ENCODE data around the gene MAP7D3. TPM values are rescaled to one million over a fixed set of nuclear protein-coding genes. Genes with fewer than 3 reads are reported as not detected.

The MAP7D3 gene
- total RNA-seq, 4 donors from 2014 or later: 2.2 to 10.9 (median 5.2) TPM

DNA sequence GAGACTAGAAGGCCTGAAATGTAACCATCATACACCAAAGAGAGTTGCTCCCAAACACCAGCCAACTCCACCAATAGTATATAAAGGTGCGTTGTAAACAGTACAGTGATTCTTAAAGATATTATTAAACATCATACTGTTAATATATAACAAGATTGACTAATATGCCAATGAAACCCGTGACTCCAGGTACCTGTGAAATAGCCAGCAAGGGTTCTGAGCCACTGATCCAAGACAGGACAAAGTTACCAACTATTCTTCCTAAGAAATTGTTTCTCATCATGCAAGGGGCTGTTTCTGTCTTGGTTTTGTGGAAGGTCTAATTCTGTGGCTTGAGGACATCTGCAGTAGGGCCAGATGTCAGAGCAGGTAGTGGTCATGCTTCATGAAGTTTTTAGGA is 56.7 kb downstream of the MAP7D3 start:
- 73 to 100% methylated on average over 2 of the region's 2 CpGs for WGBS, 2 donors (ENCODE audit: low coverage in 1 of 2)
- H3K27ac ChIP-seq: peak overlapping the region; percentile 77 to 82 (median 80)
- no peak for TF ChIP-seq EP300 (IDR thresholded peaks at IDR 0.05; ENCODE audit: low read depth)
- TF ChIP-seq POLR2A (IDR thresholded peaks at IDR 0.05): no peak
- TF ChIP-seq POLR2AphosphoS5 (IDR thresholded peaks at IDR 0.05): no peak
- TF ChIP-seq, protein P1, sequence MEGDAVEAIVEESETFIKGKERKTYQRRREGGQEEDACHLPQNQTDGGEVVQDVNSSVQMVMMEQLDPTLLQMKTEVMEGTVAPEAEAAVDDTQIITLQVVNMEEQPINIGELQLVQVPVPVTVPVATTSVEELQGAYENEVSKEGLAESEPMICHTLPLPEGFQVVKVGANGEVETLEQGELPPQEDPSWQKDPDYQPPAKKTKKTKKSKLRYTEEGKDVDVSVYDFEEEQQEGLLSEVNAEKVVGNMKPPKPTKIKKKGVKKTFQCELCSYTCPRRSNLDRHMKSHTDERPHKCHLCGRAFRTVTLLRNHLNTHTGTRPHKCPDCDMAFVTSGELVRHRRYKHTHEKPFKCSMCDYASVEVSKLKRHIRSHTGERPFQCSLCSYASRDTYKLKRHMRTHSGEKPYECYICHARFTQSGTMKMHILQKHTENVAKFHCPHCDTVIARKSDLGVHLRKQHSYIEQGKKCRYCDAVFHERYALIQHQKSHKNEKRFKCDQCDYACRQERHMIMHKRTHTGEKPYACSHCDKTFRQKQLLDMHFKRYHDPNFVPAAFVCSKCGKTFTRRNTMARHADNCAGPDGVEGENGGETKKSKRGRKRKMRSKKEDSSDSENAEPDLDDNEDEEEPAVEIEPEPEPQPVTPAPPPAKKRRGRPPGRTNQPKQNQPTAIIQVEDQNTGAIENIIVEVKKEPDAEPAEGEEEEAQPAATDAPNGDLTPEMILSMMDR (IDR thresholded peaks at IDR 0.05): no peak
- in situ Hi-C loops (cut with MboI; ENCODE audit: low pct_ligation_motif_present in 1 of 4, low pct_unique_long_range_greater_than_20kb in 1 of 4, low sequenced_read_pairs in 3 of 4): no loop called here
- H3K36me3 ChIP-seq: no peaks in the 10 kb centered on the region
- DNase-seq: no peak
- H3K9me3 ChIP-seq: no peaks in the 10 kb centered on the region
- intact Hi-C loops (cut with DNase I; ENCODE audit: low total_unique reads): no loop called here
- no peaks in the 10 kb centered on the region for H3K27me3 ChIP-seq
- H3K4me1 ChIP-seq: peaks cover 4 to 21% (median 7%) of the 10 kb centered on the region in 4 donors
- H3K4me3 ChIP-seq: no peak overlapping the region

DNA sequence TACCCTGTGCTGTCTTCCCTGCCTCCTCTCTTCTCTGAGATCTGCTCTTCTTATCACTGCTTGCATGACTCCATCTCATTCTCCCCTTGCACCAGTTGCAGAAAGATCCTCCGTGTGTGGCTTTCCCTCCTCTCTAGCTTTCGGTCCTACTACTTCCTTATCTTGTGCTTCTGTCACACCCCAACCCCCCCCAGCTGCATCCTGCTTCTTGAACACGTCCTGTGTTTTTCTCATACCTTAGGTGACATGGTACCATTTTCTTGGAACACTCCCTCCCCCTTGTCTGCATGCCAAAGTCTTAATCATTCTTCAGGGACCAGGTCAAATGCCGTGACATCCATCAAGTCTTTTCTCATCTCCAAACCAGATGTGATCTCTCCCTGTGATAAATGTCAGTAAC is 57.4 kb downstream of the MAP7D3 start:
- intact Hi-C loops (cut with DNase I; ENCODE audit: low total_unique reads) (no loop called here), in situ Hi-C loops (cut with MboI; ENCODE audit: low pct_ligation_motif_present in 1 of 4, low pct_unique_long_range_greater_than_20kb in 1 of 4, low sequenced_read_pairs in 3 of 4) (no loop called here)
- no peak for DNase-seq
- no peak overlapping the region for H3K4me3 ChIP-seq
- no peaks in the 10 kb centered on the region for H3K27me3 ChIP-seq
- TF ChIP-seq, protein P1 (IDR thresholded peaks at IDR 0.05): no peak
- no peak for TF ChIP-seq EP300 (IDR thresholded peaks at IDR 0.05; ENCODE audit: low read depth)
- TF ChIP-seq POLR2A (IDR thresholded peaks at IDR 0.05): no peak
- no peak for TF ChIP-seq POLR2AphosphoS5 (IDR thresholded peaks at IDR 0.05)
- no peaks in the 10 kb centered on the region for H3K9me3 ChIP-seq
- 55% methylated on average over 4 of the region's 4 CpGs; no CpG with 5 or more reads in 1 of the 2 donors for WGBS, 2 donors (ENCODE audit: low coverage in 1 of 2)
- H3K4me1 ChIP-seq: peaks cover 4 to 21% (median 7%) of the 10 kb centered on the region in 4 donors
- H3K36me3 ChIP-seq: no peaks in the 10 kb centered on the region
- peak overlapping the region; percentile 77 to 82 (median 80) for H3K27ac ChIP-seq

DNA sequence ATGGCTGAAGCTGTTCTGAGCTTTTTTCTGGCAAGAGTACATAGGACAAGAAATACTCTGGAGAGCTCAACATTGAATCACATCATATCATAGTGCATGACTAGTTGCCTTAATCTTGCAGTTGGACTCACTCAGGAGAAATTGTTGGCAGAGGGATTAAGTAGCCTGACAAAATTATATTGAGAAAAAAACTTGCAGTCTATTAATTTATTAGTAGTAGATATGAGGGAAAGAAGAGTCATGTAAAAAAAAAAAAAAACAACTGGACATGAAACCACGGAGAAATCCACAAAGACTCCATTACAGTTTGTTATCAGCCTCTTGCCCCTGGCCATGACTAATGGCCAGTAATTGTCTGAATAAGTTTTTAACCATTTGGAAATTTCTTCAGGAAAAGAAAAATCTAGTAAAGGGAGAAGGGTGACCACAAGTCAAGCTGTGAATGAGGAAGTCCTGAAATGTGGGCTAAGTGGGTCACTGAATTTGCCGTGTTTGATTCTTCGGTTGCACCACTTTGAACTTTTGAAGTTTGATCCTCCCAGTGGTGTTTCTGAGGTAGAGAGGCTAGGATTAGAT is 58.3 kb downstream of the MAP7D3 start:
- Histone ChIP-seq H3K4me1 (peaks cover 4 to 21% (median 7%) of the 10 kb centered on the region in 4 donors), H3K27me3 (no peaks in the 10 kb centered on the region), H3K4me3 (no peak overlapping the region), H3K36me3 (no peaks in the 10 kb centered on the region), H3K9me3 (no peaks in the 10 kb centered on the region), H3K27ac (peak overlapping the region; percentile 77 to 82 (median 80))
- intact Hi-C loops (cut with DNase I; ENCODE audit: low total_unique reads): no loop called here
- WGBS, 2 donors (ENCODE audit: low coverage in 1 of 2): 64% methylated on average over 3 of the region's 3 CpGs; no CpG with 5 or more reads in 1 of the 2 donors
- no peak for DNase-seq
- in situ Hi-C loops (cut with MboI; ENCODE audit: low pct_ligation_motif_present in 1 of 4, low pct_unique_long_range_greater_than_20kb in 1 of 4, low sequenced_read_pairs in 3 of 4): no loop called here
- TF ChIP-seq EP300 (IDR thresholded peaks at IDR 0.05; ENCODE audit: low read depth) (no peak), POLR2AphosphoS5 (IDR thresholded peaks at IDR 0.05) (no peak), POLR2A (IDR thresholded peaks at IDR 0.05) (no peak)
- TF ChIP-seq, protein P1 (IDR thresholded peaks at IDR 0.05): no peak

DNA sequence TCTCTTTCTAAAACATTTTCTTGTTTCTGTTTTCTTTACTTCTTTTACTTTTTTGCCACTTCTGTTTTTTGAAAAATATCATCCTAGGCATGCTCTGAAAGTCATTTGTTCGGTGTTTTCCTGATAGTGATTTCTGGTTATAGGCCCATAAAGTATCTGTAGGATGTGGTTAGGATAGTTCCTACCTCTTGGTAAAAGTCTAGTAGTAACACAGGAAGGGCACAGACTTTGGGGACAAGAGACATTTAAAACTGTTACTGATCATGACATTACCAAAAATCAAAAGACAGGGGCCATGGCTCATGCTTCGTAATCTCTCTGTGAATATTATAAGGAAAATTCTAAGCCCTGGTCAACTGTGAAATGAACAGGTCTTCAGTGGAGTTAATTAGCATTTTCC is 59.1 kb downstream of the MAP7D3 start:
- Histone ChIP-seq H3K4me3 (no peak overlapping the region), H3K4me1 (peaks cover 4 to 21% (median 7%) of the 10 kb centered on the region in 4 donors), H3K9me3 (no peaks in the 10 kb centered on the region), H3K36me3 (no peaks in the 10 kb centered on the region), H3K27me3 (no peaks in the 10 kb centered on the region), H3K27ac (peak overlapping the region; percentile 77 to 82 (median 80))
- in situ Hi-C loops (cut with MboI; ENCODE audit: low pct_ligation_motif_present in 1 of 4, low pct_unique_long_range_greater_than_20kb in 1 of 4, low sequenced_read_pairs in 3 of 4) (no loop called here), intact Hi-C loops (cut with DNase I; ENCODE audit: low total_unique reads) (no loop called here)
- no peak for TF ChIP-seq POLR2A (IDR thresholded peaks at IDR 0.05)
- DNase-seq: no peak
- WGBS, 2 donors (ENCODE audit: low coverage in 1 of 2): 67 to 72% methylated on average over 1 to 2 of the region's 2 CpGs

DNA sequence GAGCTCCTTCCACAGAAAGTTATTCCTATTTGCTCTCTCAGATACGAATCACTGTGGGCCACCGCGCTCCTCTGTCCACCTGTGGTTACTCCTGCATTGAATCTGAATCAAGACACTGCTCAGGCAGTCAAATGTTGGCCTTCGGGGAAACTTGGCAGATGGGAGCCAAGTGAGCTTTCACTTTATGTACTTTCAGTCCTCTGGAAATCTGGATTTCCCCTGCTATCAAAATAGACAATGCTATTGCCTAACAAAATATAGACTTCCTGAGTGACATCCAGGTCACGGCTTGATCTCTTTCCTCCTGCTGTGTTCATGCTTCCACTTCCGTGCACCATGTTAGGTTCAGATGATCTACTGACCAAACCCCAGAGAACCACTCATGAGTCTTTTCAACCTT is 60.0 kb downstream of the MAP7D3 start:
- TF ChIP-seq POLR2AphosphoS5 (IDR thresholded peaks at IDR 0.05) (no peak), POLR2A (IDR thresholded peaks at IDR 0.05) (no peak), EP300 (IDR thresholded peaks at IDR 0.05; ENCODE audit: low read depth) (no peak)
- TF ChIP-seq, protein P1 (IDR thresholded peaks at IDR 0.05): no peak
- Histone ChIP-seq H3K4me3 (no peak overlapping the region), H3K27me3 (no peaks in the 10 kb centered on the region), H3K9me3 (no peaks in the 10 kb centered on the region), H3K27ac (peak overlapping the region; percentile 77 to 82 (median 80)), H3K36me3 (no peaks in the 10 kb centered on the region), H3K4me1 (peaks cover 4 to 19% (median 7%) of the 10 kb centered on the region in 4 donors)
- in situ Hi-C loops (cut with MboI; ENCODE audit: low pct_ligation_motif_present in 1 of 4, low pct_unique_long_range_greater_than_20kb in 1 of 4, low sequenced_read_pairs in 3 of 4): no loop called here
- no peak for DNase-seq
- intact Hi-C loops (cut with DNase I; ENCODE audit: low total_unique reads): no loop called here
- 63% methylated on average over 6 of the region's 6 CpGs; no CpG with 5 or more reads in 1 of the 2 donors for WGBS, 2 donors (ENCODE audit: low coverage in 1 of 2)

Data from transverse colon (tissue), 4 donors.